SJCRH30 (cell line): ENCODE data around the gene PFDN4. TPM values are rescaled to one million over a fixed set of nuclear protein-coding genes. Genes with fewer than 3 reads are reported as not detected.
"Not testable (repeated sequence)": the region's sequence is repeated elsewhere in the genome, so short reads cannot be mapped to it uniquely, and the experiment has no call there.

Experiments
- DNase-seq, 2 experiments: peaks; one replicate each; pipeline ENCODE4 v3.0.0-alpha.2; 2015 to 2020
- H3K27ac ChIP-seq: fragments of 250-450 bp; sonication (Bioruptor Pico); 2 replicates; pipeline ENCODE4 v1.5.1; 2020; ENCODE audit warnings: mild to moderate bottlenecking, moderate library complexity
- H3K27me3 ChIP-seq: fragments of 250-450 bp; sonication (Bioruptor Pico); 2 replicates; pipeline ENCODE4 v1.5.1; 2020; ENCODE audit warnings: mild to moderate bottlenecking, moderate library complexity
- H3K36me3 ChIP-seq: fragments of 250-450 bp; sonication (Bioruptor Pico); 2 replicates; pipeline ENCODE4 v1.5.1; 2020; ENCODE audit warnings: mild to moderate bottlenecking, moderate library complexity
- H3K4me1 ChIP-seq: fragments of 250-450 bp; sonication (Bioruptor Pico); 2 replicates; pipeline ENCODE4 v1.5.1; 2020; ENCODE audit warnings: mild to moderate bottlenecking, moderate library complexity
- H3K4me3 ChIP-seq: fragments of 250-450 bp; sonication (Bioruptor Pico); 2 replicates; pipeline ENCODE4 v1.5.1; 2020; ENCODE audit warnings: mild to moderate bottlenecking, moderate library complexity
- H3K9me3 ChIP-seq: fragments of 250-450 bp; sonication (Bioruptor Pico); replicated peaks from 2 replicates; pipeline ENCODE4 v1.5.1; 2020; ENCODE audit warnings: mild to moderate bottlenecking, moderate library complexity
- total RNA-seq: library from RNA; depleted of rRNA; stranded (reverse); fragments of >200 nt; shearing (Covaris generic); gene quantifications from 2 replicates; pipeline ENCODE4 v1.2.3, GENCODE V29; 2014

Gene PFDN4
- total RNA-seq, 1 experiment from 2014 or later, result 168 TPM

- no peak for DNase-seq
- H3K27ac ChIP-seq, result no peak overlapping the region
These were observed 12.8 kb downstream of the PFDN4 start for GRCh38 chr20:54220722-54221121.

GRCh38 chr20:54221353-54221752 lies 13.5 kb downstream of the PFDN4 start:
- Histone ChIP-seq H3K9me3 (no peaks in the 10 kb centered on the region), H3K36me3 (peaks cover 11% of the 10 kb centered on the region), H3K27ac (no peak overlapping the region), H3K27me3 (no peaks in the 10 kb centered on the region), H3K4me1 (no peaks in the 10 kb centered on the region), H3K4me3 (no peak overlapping the region)
- no peak for DNase-seq

More at GRCh38 chr20:54220722-54221121, 12.8 kb downstream of the PFDN4 start:
- Histone ChIP-seq H3K4me3 (no peak overlapping the region), H3K36me3 (peaks cover 17% of the 10 kb centered on the region), H3K27me3 (no peaks in the 10 kb centered on the region), H3K9me3 (no peaks in the 10 kb centered on the region), H3K4me1 (no peaks in the 10 kb centered on the region)

- Histone ChIP-seq H3K9me3 (no peaks in the 10 kb centered on the region), H3K36me3 (peaks cover 10% of the 10 kb centered on the region), H3K4me1 (no peaks in the 10 kb centered on the region), H3K27ac (no peak overlapping the region), H3K4me3 (no peak overlapping the region), H3K27me3 (no peaks in the 10 kb centered on the region)
- DNase-seq, result no peak
These were observed 14.4 kb downstream of the PFDN4 start for GRCh38 chr20:54221996-54222890.

- Histone ChIP-seq H3K36me3 (peaks cover 10% of the 10 kb centered on the region), H3K4me3 (no peak overlapping the region), H3K4me1 (no peaks in the 10 kb centered on the region), H3K27me3 (no peaks in the 10 kb centered on the region), H3K9me3 (no peaks in the 10 kb centered on the region), H3K27ac (no peak overlapping the region)
- no peak for DNase-seq
These were observed 15.4 kb downstream of the PFDN4 start for GRCh38 chr20:54223285-54223684.

GRCh38 chr20:54223751-54224150 lies 15.9 kb downstream of the PFDN4 start:
- Histone ChIP-seq H3K27me3 (no peaks in the 10 kb centered on the region), H3K4me1 (no peaks in the 10 kb centered on the region), H3K4me3 (no peak overlapping the region), H3K27ac (no peak overlapping the region), H3K9me3 (no peaks in the 10 kb centered on the region), H3K36me3 (peaks cover 9% of the 10 kb centered on the region)
- DNase-seq, result no peak

- not testable (repeated sequence) for H3K27me3 ChIP-seq, H3K9me3 ChIP-seq, DNase-seq, H3K4me1 ChIP-seq, H3K27ac ChIP-seq, H3K36me3 ChIP-seq, H3K4me3 ChIP-seq
These were observed 16.8 kb downstream of the PFDN4 start for GRCh38 chr20:54224642-54225041.

- H3K9me3 ChIP-seq, result peaks cover 3% of the 10 kb centered on the region
- no peak for DNase-seq
- H3K27ac ChIP-seq, result no peak overlapping the region
- H3K4me1 ChIP-seq, result peaks cover 15% of the 10 kb centered on the region
- no peaks in the 10 kb centered on the region for H3K36me3 ChIP-seq
- H3K4me3 ChIP-seq, result no peak overlapping the region
- no peaks in the 10 kb centered on the region for H3K27me3 ChIP-seq
These were observed 19.4 kb downstream of the PFDN4 start for GRCh38 chr20:54227241-54227640.

GRCh38 chr20:54227751-54228150 lies 19.9 kb downstream of the PFDN4 start:
- no peaks in the 10 kb centered on the region for H3K36me3 ChIP-seq
- H3K4me1 ChIP-seq, result peaks cover 15% of the 10 kb centered on the region
- H3K27me3 ChIP-seq, result no peaks in the 10 kb centered on the region
- H3K9me3 ChIP-seq, result peaks cover 4% of the 10 kb centered on the region
- H3K27ac ChIP-seq, result no peak overlapping the region
- H3K4me3 ChIP-seq, result no peak overlapping the region
- DNase-seq, result no peak

- H3K4me3 ChIP-seq, result no peak overlapping the region
- no peaks in the 10 kb centered on the region for H3K27me3 ChIP-seq
- H3K27ac ChIP-seq, result no peak overlapping the region
- peaks cover 4% of the 10 kb centered on the region for H3K9me3 ChIP-seq
- no peaks in the 10 kb centered on the region for H3K36me3 ChIP-seq
- H3K4me1 ChIP-seq, result peaks cover 15% of the 10 kb centered on the region
- no peak for DNase-seq
These were observed 21.0 kb downstream of the PFDN4 start for GRCh38 chr20:54228841-54229240.

- DNase-seq, result no peak
- H3K4me1 ChIP-seq, result peaks cover 15% of the 10 kb centered on the region
- no peak overlapping the region for H3K27ac ChIP-seq
- H3K36me3 ChIP-seq, result no peaks in the 10 kb centered on the region
- no peak overlapping the region for H3K4me3 ChIP-seq
- peaks cover 4% of the 10 kb centered on the region for H3K9me3 ChIP-seq
- no peaks in the 10 kb centered on the region for H3K27me3 ChIP-seq
These were observed 21.8 kb downstream of the PFDN4 start for GRCh38 chr20:54229566-54230160.

GRCh38 chr20:54231036-54231435 lies 23.1 kb downstream of the PFDN4 start:
- peak overlapping the region; percentile 33 for H3K27ac ChIP-seq
- peak; percentile 71 to 74 for DNase-seq
- H3K27me3 ChIP-seq, result no peaks in the 10 kb centered on the region
- H3K9me3 ChIP-seq, result peaks cover 4% of the 10 kb centered on the region
- peaks cover 15% of the 10 kb centered on the region for H3K4me1 ChIP-seq
- no peak overlapping the region for H3K4me3 ChIP-seq
- no peaks in the 10 kb centered on the region for H3K36me3 ChIP-seq

- no peak overlapping the region for H3K27ac ChIP-seq
These were observed 27.1 kb downstream of the PFDN4 start for GRCh38 chr20:54234991-54235390.

GRCh38 chr20:54237116-54237943 lies 29.4 kb downstream of the PFDN4 start:
- DNase-seq, result no peak
- Histone ChIP-seq H3K4me1 (no peaks in the 10 kb centered on the region), H3K27me3 (0 out of 2 replicates have a peak, but pooled peaks cover 4% of the 10 kb centered on the region), H3K4me3 (no peak overlapping the region), H3K27ac (no peak overlapping the region), H3K36me3 (no peaks in the 10 kb centered on the region), H3K9me3 (no peaks in the 10 kb centered on the region; the same call in 1 of the 2 replicates)

More at GRCh38 chr20:54234991-54235390, 27.1 kb downstream of the PFDN4 start:
- Histone ChIP-seq H3K4me1 (peaks cover 15% of the 10 kb centered on the region), H3K36me3 (no peaks in the 10 kb centered on the region), H3K27me3 (0 out of 2 replicates have a peak, but pooled peaks cover 4% of the 10 kb centered on the region), H3K4me3 (no peak overlapping the region), H3K9me3 (peaks cover 4% of the 10 kb centered on the region)
- no peak for DNase-seq

GRCh38 chr20:54244113-54244512 lies 36.2 kb downstream of the PFDN4 start:
- Histone ChIP-seq H3K9me3 (peaks cover 9% of the 10 kb centered on the region; the same call in 1 of the 2 replicates), H3K36me3 (no peaks in the 10 kb centered on the region), H3K4me3 (no peak overlapping the region), H3K4me1 (no peaks in the 10 kb centered on the region), H3K27me3 (peaks cover 16% of the 10 kb centered on the region; the same call in 1 of the 2 replicates), H3K27ac (no peak overlapping the region)
- no peak for DNase-seq
